ACHN (cell line): Measurements from ENCODE around the gene NET1.

Experiments used
- DNase-seq: peaks from one replicate; pipeline ENCODE4 v3.0.0-alpha.2; 2015
- in situ Hi-C: cut with HindIII; loops from 2 replicates; pipeline ENCODE4 v1.10.0; 2017; ENCODE audit warnings: low sequenced_read_pairs, low pct_ligation_motif_present, low pct_unique_long_range_greater_than_20kb

Gene NET1

DNA sequence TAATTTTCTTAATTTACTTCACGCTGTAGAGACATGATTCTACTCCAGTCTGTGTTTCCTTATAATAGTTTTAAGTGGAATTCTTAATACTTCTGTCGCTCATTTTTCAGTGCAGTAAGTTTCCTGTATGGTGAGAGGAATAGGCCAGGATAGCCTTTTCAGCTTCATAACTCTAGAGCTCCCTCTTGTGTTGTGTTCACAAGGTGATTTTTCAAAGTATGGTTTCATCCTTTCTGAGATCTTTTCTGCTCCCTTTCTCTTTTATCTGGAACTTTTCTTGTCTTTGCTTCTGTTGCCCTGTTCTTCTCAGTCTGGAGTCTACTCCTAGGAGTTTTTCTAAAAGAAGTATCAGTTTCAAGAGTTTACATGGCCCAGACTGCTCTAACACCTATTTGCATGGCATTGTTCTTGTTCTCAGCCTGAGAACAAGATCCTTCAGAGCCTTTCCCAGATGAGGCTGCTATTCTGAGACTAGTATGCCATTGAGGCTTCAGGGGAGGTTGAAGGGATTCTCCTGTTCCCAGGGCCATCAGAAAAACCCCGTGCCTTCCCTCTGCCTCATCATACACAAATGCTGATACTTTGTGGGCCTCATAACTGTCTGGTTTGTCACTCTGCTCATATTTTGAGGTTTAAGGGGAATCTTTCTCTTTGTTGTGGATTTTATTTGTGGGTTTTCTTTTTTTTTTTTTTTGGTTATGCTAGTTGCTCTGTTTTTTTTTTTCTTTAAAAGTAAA, 21.8 kb downstream of the NET1 start:
- in situ Hi-C loops, result no loop called here
- peak; percentile 67 for DNase-seq

GRCh38 chr10:5435328-5435727, 23.0 kb downstream of the NET1 start:
- DNase-seq, result no peak
- in situ Hi-C loops, result no loop called here

DNA sequence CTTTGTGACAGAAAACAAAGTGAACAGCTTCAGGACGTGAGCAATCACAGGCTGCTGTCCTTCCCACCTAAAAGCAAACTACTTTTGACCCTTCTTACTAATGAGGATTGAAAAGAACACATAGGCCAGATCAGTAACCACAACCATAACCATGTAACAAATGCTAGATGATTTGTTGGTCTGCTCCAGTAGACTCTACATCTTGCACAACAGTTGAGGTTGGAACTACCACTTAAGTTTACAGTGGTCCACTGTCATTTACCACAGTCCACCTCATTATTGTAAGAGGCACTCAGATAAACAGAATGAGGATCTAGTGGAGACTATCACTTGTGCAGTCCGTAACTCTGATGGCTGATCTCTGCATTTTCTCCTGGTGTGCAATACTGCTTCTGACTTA, 27.8 kb downstream of the NET1 start:
- in situ Hi-C loops, result no loop called here
- DNase-seq, result no peak

DNA sequence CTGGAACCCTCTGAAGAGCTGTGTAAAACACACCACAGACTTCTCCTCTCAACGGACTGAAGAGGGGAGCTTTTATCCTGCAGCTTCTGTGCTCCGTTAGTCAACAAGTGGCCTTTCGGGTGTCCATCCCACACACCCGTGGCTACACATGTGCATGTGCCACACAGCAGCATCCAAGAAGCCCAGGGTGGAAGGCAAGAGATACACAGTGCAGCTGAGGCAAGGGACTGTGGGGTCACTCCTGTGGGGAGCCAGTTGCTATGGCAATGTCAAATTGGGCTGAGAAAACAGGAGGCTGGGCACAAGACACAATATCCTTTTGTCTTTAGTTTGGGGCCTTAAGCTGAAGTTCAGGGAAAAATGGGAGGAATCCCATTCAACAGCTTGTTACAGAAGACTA, 28.7 kb downstream of the NET1 start:
- DNase-seq, result no peak
- in situ Hi-C loops, result no loop called here

GRCh38 chr10:5442065-5442989, 30.0 kb downstream of the NET1 start:
- in situ Hi-C loops, result no loop called here
- peak; percentile 49 for DNase-seq

DNA sequence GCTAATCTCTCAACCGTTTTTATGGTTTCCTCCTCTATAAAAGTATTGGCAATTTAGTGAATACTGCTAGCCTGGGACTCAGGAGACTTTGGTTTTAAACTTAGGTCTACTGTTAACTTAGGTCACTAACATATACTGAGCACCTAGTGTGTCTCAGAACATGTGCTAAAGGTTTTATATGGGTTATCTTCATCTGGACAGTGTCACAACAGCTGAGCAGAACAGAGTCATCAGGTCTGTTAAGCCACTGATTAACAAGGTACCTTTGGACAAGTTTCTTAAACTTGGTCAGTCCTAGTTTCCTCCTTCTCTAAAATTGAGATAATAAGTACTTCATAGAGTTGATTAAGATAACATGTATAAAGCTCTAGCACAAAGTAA, 30.6 kb downstream of the NET1 start:
- DNase-seq, result no peak
- in situ Hi-C loops, result no loop called here

DNA sequence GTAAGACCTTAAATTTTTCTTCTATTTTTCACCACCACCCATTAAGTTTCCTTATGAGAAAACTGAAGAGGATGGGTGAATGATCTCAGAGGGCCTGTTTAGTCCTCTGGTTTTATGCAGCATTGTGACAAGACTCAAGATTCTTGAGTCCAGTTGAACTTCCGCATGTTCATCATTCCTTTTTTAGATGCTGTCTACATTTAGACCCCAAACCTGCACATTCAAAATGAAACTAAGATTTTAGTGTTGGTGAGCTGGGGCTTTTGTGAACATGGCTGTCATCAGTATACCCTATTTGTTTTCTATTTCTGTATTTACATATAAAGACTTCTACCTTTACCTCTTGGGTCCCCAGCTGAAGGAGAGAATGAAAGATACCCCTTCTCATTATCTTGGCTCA, 31.1 kb downstream of the NET1 start:
- in situ Hi-C loops, result no loop called here

DNA sequence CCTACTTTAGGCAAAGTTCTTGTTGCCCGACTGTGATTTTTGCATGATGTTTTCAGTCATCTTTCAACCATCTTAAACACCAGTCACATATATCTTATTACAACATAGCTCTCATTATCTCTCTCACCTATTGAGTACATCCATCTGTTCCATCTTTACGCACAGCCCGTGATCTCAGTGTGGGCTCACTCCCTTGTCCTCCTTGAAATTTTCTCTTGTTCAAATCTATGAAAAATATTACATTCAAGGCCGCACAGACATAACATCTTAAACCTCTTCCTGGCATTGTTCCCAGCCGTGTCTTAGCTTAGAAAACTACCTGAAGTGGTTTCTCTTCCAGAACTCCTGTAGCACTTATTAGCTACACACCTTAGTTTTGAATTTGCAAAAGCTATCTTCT, 32.6 kb downstream of the NET1 start:
- in situ Hi-C loops, result no loop called here
- no peak for DNase-seq

More for the DNA sequence above, 31.1 kb downstream of the NET1 start:
- no peak for DNase-seq

- DNase-seq, result peak; percentile 90
- in situ Hi-C loops, result no loop called here
Measured at GRCh38 chr10:5446390-5446926, 34.1 kb downstream of the NET1 start.

DNA sequence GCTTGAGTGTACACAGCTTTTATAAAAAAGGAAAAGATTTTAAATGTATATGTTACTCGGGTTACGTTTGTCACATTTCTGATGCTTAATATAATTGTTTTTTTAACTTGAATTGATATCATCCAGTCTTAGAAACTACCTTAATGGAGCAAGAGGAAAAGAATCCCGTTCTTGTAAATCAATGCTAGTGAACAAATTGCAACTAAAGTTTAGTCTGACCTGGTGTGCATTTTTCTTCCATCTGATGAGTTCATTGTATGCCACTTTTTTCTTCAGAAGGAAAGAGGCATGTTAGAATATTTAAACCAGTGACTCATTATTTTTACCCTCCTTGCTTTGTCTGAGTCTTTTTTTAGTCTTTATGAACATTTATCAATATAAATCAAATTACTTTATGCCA, 34.7 kb downstream of the NET1 start:
- in situ Hi-C loops, result no loop called here
- DNase-seq, result peak; percentile 45

- DNase-seq, result peak; percentile 39
- in situ Hi-C loops, result no loop called here
Measured at GRCh38 chr10:5447611-5448071, 35.3 kb downstream of the NET1 start.

GRCh38 chr10:5448333-5449001, 36.1 kb downstream of the NET1 start:
- no peak for DNase-seq
- in situ Hi-C loops, result no loop called here

- DNase-seq, result no peak
- in situ Hi-C loops, result no loop called here
Measured at GRCh38 chr10:5449227-5449626, 36.9 kb downstream of the NET1 start.

GRCh38 chr10:5449823-5450222, 37.5 kb downstream of the NET1 start:
- in situ Hi-C loops, result no loop called here
- peak; percentile 70 for DNase-seq

DNA sequence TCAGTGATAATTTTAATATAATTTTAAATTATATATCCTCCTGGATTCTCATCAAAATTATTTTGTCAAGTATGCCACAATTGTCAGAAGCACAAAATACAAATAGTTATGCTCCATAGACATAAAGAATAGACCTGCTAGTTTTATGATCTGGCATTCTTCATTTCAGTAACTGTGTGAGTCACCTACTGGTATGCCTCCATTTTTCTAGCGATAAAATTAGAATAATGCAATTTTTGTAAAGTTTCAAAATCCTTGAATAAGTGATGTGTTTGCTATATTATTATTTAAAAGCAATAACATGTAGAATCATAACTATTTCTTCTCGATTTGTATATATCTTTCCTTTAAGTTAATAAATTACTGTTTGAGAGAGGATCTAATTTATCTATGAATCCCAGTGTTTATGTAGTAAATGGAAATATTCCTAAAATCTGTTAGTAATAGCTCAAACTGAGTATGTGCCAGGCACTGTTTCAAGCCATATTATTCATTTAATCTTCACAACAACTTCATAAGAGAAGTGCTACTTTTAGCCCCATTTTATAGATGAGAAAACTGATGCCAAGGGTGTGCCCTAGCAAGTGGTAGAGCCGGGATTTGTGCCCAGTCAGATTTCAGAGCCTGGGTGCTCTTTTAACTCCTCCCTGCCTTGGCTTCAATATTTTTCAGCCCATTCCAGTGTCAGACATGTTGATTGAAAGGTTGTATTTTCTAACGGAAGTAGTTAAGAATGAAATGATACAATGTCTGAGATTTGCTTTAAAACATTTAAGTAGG, 38.4 kb downstream of the NET1 start:
- in situ Hi-C loops, result no loop called here
- no peak for DNase-seq

GRCh38 chr10:5453749-5454489, 41.6 kb downstream of the NET1 start:
- no peak for DNase-seq
- in situ Hi-C loops, result no loop called here

GRCh38 chr10:5456563-5456962, 44.2 kb downstream of the NET1 start:
- in situ Hi-C loops, result no loop called here
- DNase-seq, result no peak

GRCh38 chr10:5457741-5458140, 45.4 kb downstream of the NET1 start:
- DNase-seq, result no peak
- in situ Hi-C loops, result no loop called here
